ENCODE data around the gene OTUB2. TPM values are rescaled to one million over a fixed set of nuclear protein-coding genes. Genes with fewer than 3 reads are reported as not detected.

Gene OTUB2
- total RNA-seq, 4 donors from 2014 or later: 12.6 to 25.0 (median 21.5) TPM

DNA sequence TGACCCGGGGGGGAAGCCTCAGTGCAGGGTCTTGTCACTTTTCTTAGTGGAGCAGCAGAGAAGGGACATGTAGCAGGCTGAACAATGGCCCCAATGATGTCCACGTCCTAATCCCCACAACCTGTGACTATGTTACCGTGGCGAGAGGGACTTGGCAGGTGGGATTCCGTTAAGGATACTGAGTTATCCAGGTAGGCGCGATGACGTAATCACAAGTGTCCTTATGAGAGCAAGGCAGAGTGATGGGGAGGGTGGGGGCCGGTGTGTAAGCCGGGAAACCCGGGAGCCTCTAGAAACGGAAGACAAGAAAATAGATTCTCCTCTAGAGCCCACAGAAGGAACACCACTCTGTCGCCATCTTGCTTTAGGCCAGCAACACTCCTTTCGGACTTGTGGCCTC is 4.4 kb downstream of the OTUB2 start:
- TF ChIP-seq POLR2A (IDR thresholded peaks at IDR 0.05) (no peak), CTCF (IDR thresholded peaks at IDR 0.05) (no peak)
- DNase-seq (ENCODE audit: low spot score in 2 of 2): no peak
- intact Hi-C loops (cut with DNase I; ENCODE audit: low total_unique reads): no loop called here
- H3K4me3 ChIP-seq (ENCODE audit: low read depth, poor library complexity, severe bottlenecking): no peak overlapping the region
- 90 to 96% methylated on average over 14 of the region's 14 CpGs for WGBS, 2 donors

- no peak for TF ChIP-seq CTCF (IDR thresholded peaks at IDR 0.05)
- TF ChIP-seq POLR2A (IDR thresholded peaks at IDR 0.05): no peak
- H3K4me3 ChIP-seq (ENCODE audit: low read depth, poor library complexity, severe bottlenecking): no peak overlapping the region
- intact Hi-C loops (cut with DNase I; ENCODE audit: low total_unique reads): no loop called here
- DNase-seq (ENCODE audit: low spot score in 2 of 2): no peak
- 90 to 91% methylated on average over 8 of the region's 8 CpGs for WGBS, 2 donors
Observed at GRCh38 chr14:94031161-94031882, 5.2 kb downstream of the OTUB2 start.

GRCh38 chr14:94031883-94032279 is 5.7 kb downstream of the OTUB2 start:
- intact Hi-C loops (cut with DNase I; ENCODE audit: low total_unique reads): no loop called here
- H3K4me3 ChIP-seq (ENCODE audit: low read depth, poor library complexity, severe bottlenecking): no peak overlapping the region
- no peak for DNase-seq (ENCODE audit: low spot score in 2 of 2)
- 59 to 63% methylated on average over 7 of the region's 7 CpGs for WGBS, 2 donors
- TF ChIP-seq POLR2A (IDR thresholded peaks at IDR 0.05): no peak

GRCh38 chr14:94034886-94035285 is 8.7 kb downstream of the OTUB2 start:
- TF ChIP-seq CTCF (IDR thresholded peaks at IDR 0.05) (no peak), POLR2A (IDR thresholded peaks at IDR 0.05) (no peak)
- intact Hi-C loops (cut with DNase I; ENCODE audit: low total_unique reads): loop anchor here (5.0 kb wide), 1 partner anchor 102 kb away; no protein-coding TSS in a partner anchor
- 81% methylated on average over 3 of the region's 3 CpGs for WGBS, 2 donors

GRCh38 chr14:94036313-94037167 is 10.4 kb downstream of the OTUB2 start:
- H3K4me3 ChIP-seq (ENCODE audit: low read depth, poor library complexity, severe bottlenecking): no peak overlapping the region
- intact Hi-C loops (cut with DNase I; ENCODE audit: low total_unique reads): loop anchor here (5.0 kb wide), 1 partner anchor 101 kb away; no protein-coding TSS in a partner anchor
- TF ChIP-seq POLR2A (IDR thresholded peaks at IDR 0.05) (no peak), CTCF (IDR thresholded peaks at IDR 0.05) (peak in 1 of 3 donors; percentile 59)
- 31 to 38% methylated on average over 12 of the region's 12 CpGs for WGBS, 2 donors
- peak; percentile 71 to 92 for DNase-seq (ENCODE audit: low spot score in 2 of 2)

More at GRCh38 chr14:94034886-94035285, 8.7 kb downstream of the OTUB2 start:
- no peak for DNase-seq (ENCODE audit: low spot score in 2 of 2)
- H3K4me3 ChIP-seq (ENCODE audit: low read depth, poor library complexity, severe bottlenecking): no peak overlapping the region

DNA sequence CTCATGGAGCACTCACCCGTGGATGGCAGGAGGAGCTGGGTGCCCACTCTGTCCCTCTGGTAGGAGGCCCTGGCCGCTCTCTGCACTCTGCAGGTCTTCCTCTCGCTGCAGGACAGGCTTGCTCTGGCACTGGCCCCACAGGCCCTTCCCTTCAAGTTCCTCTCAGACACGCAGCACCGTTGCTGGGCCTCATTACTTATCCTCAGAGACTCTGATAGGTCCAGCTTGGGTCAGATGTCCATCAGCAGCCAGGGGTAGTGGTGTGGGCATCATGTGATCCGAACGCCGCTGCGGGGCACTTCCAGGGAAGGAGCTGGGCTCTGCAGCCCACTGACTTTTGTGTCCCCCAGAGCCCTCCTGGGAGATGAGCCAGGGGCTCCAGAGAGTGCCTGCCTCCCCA is 11.8 kb downstream of the OTUB2 start:
- WGBS, 2 donors: 86 to 89% methylated on average over 5 to 8 of the region's 9 CpGs
- intact Hi-C loops (cut with DNase I; ENCODE audit: low total_unique reads): loop anchor here (5.0 kb wide), 1 partner anchor 99 kb away; no protein-coding TSS in a partner anchor

More for the DNA sequence above, 11.8 kb downstream of the OTUB2 start:
- DNase-seq (ENCODE audit: low spot score in 2 of 2): no peak
- no peak overlapping the region for H3K4me3 ChIP-seq (ENCODE audit: low read depth, poor library complexity, severe bottlenecking)
- no peak for TF ChIP-seq CTCF (IDR thresholded peaks at IDR 0.05)
- TF ChIP-seq POLR2A (IDR thresholded peaks at IDR 0.05): no peak

All from lower leg skin (tissue), 4 donors.